K562 (cell line): ENCODE measurements around the gene S100A6. TPM values are rescaled to one million over a fixed set of nuclear protein-coding genes. Genes with fewer than 3 reads are reported as not detected.

ENCODE experiments used
- BACH1 ChIP-seq: fragments of 200-800 bp; sonication (Bioruptor generic); IDR thresholded peaks from 2 replicates; pipeline ENCODE4 v1.6.1; 2016; ENCODE audit warnings: missing genetic modification characterization, missing compliant biosample characterization
- DACH1 ChIP-seq: fragments of 450-650 bp; IDR thresholded peaks from 2 replicates; pipeline ENCODE4 v1.6.1; 2018; ENCODE audit not compliant: partially characterized antibody
- FOXP4 ChIP-seq: sonication (generic); formaldehyde crosslinking; IDR thresholded peaks from 2 replicates; pipeline ENCODE4 v1.8.0; 2022; ENCODE audit warnings: mild to moderate bottlenecking, missing genetic modification reagents, borderline replicate concordance
- MCM2 ChIP-seq: fragments of 450-650 bp; IDR thresholded peaks from 2 replicates; pipeline ENCODE4 v1.6.1; 2017; ENCODE audit warnings: low read depth, mild to moderate bottlenecking
- PTBP1 ChIP-seq: fragments of 200-400 bp; formaldehyde crosslinking; IDR thresholded peaks from 2 replicates; pipeline ENCODE4 v1.6.1; 2017; ENCODE audit warnings: low read depth, low read length
- TEAD2 ChIP-seq: fragments of 450-650 bp; IDR thresholded peaks from 2 replicates; pipeline ENCODE4 v1.6.1; 2016; ENCODE audit warnings: missing genetic modification characterization, control low read depth, missing compliant biosample characterization
- ZBTB9 ChIP-seq: fragments of 450-650 bp; formaldehyde crosslinking; IDR thresholded peaks from 2 replicates; pipeline ENCODE4 v1.4.0; 2020; ENCODE audit warnings: mild to moderate bottlenecking, moderate library complexity
- ZNF280A ChIP-seq: fragments of 450-650 bp; IDR thresholded peaks from 2 replicates; pipeline ENCODE4 v1.6.1; 2018; ENCODE audit warnings: mild to moderate bottlenecking, low read depth; ENCODE audit not compliant: partially characterized antibody
- ZNF311 ChIP-seq: fragments of 250-450 bp; sonication (Bioruptor Pico); IDR thresholded peaks from 2 replicates; pipeline ENCODE4 v1.4.0; 2020; ENCODE audit warnings: mild to moderate bottlenecking, moderate library complexity
- ZNF384 ChIP-seq: IDR thresholded peaks from 2 replicates; pipeline ENCODE4 v1.6.1; 2012; ENCODE audit warnings: low read depth, low read length, improper control_type of control experiment
- ZNF445 ChIP-seq: fragments of 250-450 bp; sonication (Bioruptor Pico); IDR thresholded peaks from 2 replicates; pipeline ENCODE4 v1.4.0; 2020; ENCODE audit warnings: low read depth, mild to moderate bottlenecking, moderate library complexity
- polyA plus RNA-seq, 8 experiments: library from polyadenylated mRNA; depleted of rRNA in 4 of 8; stranded (reverse) in 5 of 8; unstranded in 3 of 8; fragments of >200 nt; fragmentation: Nextera tagmentation in 2 of 8; fragmentation: Illumina TruSeq in 1 of 8; extraction: Ambion mirVana in 2 of 8; extraction: Trizol in 1 of 8; gene quantifications; 2 replicates each; pipeline versions ENCODE4 v1.2.1 to v1.2.3, GENCODE V29; 2011 to 2014; ENCODE audit warnings: inconsistent platforms in 1 of 8, missing spikeins in 1 of 8
- total RNA-seq, 7 experiments: library from RNA; depleted of rRNA in 6 of 7; stranded (reverse); fragments of >200 nt in 6 of 7; fragmentation: Illumina TruSeq in 2 of 7; extraction: Trizol in 2 of 7; gene quantifications; 2 replicates each; pipeline versions ENCODE4 v1.2.1 to v1.2.3, GENCODE V29; 2011 to 2021; ENCODE audit warnings: low replicate concordance in 1 of 7

The S100A6 gene
- total and polyA plus RNA-seq, 9 of the 15 experiments (the other 6 are each of a cell fraction or from before 2014, with no cell fraction given) = 9.8 to 66.5 (median 23.2) TPM

- no peak for TF ChIP-seq ZNF280A
- TF ChIP-seq ZNF311 (CRISPR knock-in tag) = no peak
- 0 out of 2 replicates have a peak, but pooled peaks have one; percentile 48 for TF ChIP-seq FOXP4 (CRISPR knock-in tag)
- no peak for TF ChIP-seq MCM2
- TF ChIP-seq ZNF445 (CRISPR knock-in tag) = no peak
- peak; percentile 74; the same call in 1 of the 2 replicates for TF ChIP-seq BACH1 (tag)
- no peak for TF ChIP-seq ZNF384
- no peak for TF ChIP-seq TEAD2 (tag)
- peak; percentile 95 for TF ChIP-seq DACH1
- peak; percentile 44 for TF ChIP-seq ZBTB9 (CRISPR knock-in tag)
- TF ChIP-seq PTBP1 = no peak
These were observed 30.9 kb upstream of the S100A6 start (continued) for GRCh38 chr1:153566414-153567371.
